HG02840 (cell line): ENCODE results near the gene RNF39.

Experiments used
- ATAC-seq: cut with Tn5 transposase; IDR thresholded peaks from one replicate; pipeline ENCODE4 v1.9.1; 2021; ENCODE audit warnings: mild to moderate bottlenecking, moderate library complexity, moderate number of reproducible peaks; ENCODE audit not compliant: unreplicated experiment, low FRiP score

Gene RNF39

DNA sequence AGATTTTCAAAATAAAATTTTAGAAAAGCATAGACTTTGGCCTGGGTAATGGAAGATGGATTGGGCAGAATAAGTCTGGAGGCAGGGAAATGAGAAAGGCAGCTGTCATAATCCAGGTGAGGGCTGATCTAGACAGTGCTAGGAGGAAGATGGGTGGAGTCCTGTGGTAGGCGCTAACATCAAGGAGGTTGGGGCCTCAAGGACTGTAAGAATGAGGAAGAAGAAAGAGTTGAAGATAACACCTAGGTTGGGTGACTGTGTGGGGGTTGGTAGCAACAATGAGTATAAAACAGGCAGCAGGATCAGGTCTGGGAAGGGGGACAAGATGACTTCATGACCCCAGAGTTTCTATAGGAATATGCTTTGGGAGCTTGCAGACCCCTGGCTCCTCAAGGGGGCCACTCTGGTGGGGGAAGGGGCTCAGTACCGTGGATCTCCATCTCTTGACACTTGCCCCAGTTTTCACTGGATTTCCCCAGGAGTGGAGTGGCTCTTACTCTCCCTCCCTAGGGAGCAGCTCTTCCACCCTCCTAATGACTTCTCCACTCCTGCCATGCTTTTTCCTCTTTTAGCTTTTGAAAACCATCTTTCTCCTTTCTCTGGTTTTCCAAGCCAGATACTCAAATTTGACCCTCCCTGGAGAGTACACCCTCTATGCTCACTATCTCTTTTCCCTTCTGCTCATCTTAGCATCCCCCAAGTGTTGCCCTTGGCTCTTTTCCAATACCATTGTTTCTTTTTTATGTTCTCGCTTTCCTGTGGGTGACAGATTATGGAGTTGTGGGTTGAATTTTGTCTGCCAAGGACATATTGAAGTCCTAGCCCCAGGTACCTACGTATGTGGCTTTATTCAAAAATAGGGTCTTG lies 22.6 kb upstream of the RNF39 start:
- no peak for ATAC-seq

DNA sequence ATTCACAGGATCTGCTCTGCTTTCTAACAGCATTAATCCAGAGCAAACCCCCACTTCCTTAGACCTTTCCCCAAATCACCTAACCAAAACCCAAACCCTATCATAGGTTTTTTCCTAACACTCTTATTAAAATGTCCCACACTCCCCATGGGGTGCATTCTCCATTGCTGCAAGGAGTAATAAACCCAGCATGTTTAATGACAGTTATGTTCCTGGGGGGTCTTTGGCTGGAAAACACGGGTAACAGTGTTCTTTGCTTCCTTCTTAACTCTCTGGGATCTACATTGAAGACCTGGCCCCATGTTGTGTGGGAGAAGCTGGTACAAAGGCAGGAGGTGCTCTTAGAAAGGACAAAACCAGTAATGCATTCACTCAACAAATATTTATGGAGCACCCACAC lies 21.3 kb upstream of the RNF39 start:
- no peak for ATAC-seq

DNA sequence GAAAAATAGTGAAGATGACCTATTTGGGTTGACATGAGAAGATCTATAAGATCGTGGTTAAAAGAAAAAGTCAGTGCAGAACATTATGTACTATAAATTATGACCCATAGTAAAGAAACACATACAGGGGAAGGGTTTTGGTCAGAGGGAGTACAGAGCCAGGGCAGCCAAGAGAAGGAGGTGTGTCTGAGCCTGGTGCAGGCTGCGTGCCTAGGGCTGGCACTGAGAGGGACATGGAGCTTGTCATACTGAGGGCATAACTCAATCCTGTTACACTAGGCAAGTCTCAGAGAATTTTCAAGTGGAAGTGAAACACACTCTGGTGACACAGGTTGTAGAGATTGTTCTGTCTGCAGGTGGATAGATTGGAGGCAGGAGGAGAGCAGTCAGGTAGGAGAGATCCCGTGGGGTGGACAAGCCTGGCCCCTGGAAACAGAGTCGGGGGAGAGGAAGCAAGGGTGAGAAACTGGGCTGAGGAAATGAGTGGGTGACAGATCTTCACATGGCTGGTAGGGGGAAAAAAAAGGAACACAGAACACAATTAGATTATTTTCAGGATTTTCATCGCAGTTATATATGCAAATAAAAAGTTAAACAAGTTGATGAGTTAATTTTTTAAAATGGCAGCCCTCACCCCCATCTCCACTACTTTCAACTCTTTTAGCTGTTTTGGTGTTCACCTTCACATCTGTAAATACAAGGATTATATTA lies 18.5 kb upstream of the RNF39 start:
- ATAC-seq: no peak

DNA sequence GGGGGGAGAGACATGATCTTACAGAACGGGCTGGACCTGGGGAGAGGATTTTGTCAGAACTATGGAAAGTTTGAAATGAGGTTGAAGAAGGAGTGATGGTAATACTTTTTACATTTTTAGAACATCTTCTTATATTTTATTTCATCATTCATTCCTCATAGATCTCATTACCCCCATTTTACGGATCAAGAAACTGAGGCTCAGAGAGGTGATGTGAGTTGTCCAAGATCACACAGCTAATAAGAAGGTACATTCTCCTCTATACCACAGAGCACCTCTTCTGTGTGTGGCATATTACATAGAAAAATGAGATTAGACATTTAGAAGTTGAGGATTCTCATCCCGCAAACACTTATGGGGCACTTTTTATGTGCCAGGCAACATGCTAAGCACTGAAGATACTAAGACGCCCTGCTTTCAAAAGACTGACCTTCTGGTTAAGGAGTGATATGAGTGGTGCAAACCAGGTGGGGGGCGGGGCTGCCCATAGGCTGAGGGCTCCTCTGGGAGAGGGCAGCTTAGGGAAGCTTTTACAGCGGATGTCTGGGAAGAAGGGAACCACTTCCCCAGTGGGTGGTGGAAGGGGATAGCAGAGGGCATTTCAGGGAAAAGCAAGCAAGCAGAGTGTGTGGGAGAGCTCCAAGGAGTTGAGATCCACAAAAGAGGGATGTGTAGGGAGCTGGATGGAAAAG lies 17.4 kb upstream of the RNF39 start:
- ATAC-seq: no peak

DNA sequence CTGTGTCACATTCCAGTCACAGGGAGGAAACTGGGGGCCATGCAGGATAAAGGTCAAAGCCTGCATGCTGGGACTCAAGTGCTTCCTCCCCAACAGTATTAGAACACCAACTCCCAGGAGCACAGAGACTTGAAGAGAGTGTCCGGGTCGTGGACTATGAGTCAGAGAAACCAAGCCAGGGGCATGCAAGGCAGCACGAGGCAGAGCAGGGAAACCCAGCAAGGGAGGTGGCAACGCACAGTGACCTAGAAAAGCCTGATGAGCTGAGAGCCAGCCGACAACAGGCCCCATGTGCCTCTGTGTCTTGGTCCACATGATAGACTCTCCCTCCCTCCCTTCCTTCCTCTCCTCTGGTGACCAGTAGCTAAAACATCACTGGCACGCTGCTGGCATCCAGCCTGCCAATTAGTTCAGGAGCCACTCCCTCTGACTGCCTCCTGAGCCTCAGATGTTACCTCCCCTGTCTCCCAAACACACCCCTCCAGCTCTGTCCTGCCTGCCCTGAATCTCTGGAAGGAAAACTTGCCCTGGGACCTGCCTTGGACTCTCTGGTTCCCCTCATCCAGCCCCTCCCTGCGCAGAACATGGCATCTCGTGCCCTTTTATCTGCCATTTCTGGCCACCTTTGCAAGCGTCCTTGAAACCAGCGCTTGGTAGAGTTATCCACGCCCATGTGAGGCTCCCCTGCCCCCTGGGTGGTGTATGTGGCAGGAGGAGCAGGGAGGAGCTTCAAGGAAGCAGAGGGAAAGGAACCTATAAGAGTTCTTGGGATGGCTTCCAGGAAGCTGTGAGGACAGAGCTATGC lies 16.2 kb upstream of the RNF39 start:
- no peak for ATAC-seq

DNA sequence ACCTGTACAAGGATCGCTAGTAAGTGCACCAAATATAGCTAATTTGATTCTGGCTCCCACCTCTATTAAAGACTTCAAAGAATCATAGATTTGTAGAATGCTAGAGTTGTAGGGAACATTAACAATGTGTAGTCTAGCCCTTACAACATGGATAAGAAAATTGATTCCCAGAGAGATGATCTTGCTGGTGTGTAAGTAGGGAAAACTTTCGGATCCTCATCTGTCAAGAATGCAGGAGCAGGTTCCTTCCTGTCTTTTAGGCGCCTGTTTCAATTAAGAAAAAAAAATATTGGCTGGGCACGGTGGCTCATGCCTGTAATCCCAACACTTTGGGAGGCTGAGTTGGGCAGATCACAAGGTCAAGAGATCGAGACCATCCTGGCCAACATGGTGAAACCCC lies 12.3 kb upstream of the RNF39 start:
- no peak for ATAC-seq

DNA sequence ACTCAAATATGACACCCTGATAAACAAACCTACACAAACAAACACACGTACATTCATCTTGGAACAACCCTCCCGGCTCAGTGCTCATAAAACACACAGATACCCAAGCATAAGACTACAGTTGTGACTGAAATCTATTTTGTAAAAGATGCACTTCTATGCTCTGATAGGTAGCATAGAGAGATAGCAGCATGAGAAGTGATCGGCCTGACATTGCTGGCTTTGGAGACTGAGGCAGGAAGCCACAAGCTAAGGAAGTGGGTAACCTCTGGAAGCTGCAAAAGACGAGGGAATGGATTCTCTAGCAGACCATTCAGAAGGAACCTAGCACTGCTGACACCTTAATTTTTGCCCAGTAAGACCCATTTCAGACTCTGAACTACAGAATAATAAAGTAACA lies 1.6 kb upstream of the RNF39 start:
- ATAC-seq: no peak

DNA sequence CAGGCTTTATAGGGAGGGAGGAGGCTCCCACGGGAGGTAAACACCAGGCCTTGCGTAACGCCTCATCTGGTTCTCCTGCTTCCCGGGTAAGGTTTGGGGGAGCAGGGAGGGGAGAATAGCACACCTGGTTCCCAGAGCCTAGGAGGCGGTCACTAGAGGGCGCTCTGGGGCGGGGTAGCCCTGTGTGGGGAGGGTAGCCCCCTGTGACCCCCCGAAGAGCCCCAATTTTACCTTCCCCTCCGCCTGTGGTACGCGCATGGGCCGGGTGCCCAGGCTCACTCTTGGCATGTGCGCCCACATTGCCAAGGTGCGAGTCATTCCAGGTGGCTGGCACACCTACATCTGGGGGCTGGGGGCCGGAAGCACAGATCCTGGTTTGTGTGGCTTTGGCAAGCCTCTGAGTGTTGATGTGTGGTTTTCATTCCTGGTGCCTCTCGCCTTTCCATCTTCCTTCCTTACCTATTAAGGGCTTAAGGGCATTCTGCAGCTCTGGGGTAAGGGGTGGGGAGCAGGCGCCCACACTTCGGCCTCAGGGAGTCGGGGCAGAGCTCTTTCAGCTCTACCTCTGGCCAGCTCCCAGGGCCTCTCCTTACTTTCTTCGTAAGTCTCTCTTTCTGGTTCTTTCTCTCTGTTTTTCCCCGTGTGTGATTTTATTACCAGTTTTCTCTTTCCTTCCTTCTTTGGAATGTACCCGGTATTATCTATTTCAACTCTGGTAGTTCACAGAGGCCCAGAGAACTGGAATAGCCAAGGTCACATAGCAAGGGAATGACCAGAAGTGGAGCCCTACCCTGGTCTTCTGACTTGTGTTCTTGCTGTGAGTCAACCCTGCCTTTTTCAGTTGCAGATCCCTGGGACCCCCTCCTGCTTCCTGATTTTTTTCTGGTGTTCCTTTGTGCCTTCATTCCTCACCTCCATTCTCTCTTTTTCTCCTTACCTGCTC lies 492 bp upstream of the RNF39 start:
- no peak for ATAC-seq

DNA sequence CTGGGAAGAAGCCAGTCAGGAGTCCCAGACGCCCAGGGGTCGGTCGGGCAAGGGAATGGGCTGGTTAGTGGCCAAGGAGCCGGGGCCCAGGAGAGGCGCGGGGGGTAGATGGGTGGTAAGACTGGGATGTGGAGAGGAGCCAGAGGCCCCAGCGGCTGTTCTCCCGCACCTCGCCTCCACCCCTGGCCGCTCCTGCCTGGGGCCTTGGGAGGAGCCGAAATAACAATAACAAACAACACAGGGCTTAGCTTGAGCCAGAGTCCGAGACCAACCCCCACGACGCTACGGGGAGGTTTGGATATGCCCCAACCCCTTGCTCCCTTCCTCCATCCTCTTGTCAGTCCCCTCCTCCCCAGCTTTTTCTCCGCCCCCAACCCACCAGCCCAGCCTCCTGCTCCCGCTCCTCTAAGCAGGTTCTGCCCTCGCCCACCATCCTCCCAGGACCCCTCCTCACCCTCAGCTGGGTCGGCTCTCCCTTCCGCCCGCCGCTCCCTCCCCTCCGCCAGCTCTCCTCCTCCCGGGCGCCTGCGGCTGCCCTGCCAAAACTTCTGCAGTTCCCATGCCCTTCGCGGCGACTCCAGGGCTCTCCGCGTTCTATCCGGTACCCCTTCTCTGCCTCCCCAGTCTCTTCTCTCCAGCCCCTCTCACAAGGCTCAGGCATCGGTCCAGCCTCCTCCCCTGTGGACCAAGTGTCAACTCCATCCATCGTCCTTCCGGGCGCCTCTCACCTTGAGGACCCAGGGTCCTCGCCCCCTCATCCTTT lies 1.1 kb downstream of the RNF39 start:
- ATAC-seq: no peak

DNA sequence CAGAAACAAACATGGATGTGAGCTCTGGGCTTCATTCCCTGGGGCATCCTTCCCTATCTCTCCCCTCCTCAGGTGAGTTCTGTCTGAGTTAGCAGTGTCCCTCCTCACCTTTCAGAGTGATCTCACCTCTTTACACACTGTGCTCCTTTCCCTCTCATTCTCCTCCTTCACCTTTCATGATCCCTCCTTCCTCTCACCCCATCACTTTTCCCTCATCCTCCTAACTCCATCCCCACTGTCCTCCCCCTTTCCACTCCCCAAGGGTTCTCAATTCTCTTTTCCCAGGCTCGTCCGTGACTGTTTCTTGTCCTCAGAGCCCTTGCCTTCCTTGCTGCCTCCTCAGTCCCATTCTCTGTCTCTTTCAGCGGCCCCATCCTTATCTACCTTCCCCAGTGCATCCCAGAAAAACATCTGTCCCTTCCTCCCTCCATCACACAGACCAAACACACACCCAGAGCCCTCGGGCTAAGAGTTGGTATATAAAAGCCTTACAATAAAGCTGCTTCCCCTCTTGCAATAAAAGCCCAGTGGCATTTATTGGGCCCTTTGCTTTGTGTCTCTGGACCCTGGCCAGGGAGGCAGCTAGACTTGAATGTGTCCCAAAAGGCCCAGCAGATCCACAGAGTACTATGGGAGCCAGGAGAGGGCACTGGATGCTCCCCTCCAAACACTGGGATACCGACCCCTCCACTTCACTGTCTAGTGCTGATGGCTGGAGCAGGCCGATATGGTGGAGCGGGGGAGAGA lies 1.9 kb downstream of the RNF39 start:
- no peak for ATAC-seq

DNA sequence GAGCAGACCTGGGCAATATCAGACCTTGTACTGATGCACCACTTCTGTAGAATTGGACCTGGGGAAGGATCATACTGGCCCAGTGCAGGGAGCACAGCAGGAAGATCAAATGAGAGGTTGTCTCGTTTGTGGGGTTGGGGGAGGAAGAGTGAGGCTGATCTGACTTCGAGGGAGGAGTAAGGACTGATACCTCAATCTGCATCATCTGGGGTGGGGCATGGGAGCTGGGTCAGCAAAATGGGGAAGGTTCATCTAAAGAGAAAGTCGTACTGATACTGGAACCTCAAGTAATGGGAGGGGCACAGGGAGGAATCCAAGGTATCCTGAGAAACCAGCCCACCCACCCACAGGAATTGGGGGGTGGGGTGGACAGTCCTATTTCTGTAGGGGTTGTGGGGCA lies 3.7 kb downstream of the RNF39 start:
- no peak for ATAC-seq

DNA sequence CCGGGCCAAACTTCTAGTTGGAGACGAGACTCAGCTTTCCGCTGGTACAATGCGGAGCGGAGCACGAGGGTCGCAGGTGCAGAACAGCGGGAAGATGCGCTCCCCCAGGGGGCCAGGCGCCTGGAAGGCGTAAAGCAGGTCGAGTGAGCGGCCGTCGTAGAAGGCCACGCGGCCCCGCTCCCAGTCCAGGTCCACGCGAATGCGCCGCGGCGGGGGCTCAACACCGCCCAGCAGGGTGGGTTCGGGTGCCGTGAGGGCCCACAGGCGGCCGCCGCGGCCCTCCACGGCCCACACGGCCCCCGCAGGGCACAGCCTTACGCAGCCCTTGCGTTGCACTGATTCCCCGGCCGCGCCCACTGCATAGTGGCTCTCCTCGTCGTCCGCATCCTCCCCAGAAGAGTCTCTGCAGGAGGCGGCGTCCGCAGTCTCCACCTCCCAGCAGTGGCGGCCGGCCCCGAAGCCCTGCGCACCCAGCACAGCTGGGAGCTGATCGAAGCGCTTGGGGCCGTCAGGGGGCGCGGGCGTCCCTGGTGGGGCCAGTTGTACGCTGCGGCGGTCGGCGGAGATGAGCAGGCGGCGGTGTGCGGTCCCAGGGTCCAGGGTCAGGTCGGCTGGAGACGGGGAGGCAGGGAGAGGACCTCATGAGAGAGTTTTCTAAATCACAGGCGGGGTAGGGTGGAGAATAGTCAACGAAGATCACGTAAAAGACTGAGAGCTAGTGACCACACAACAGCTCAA lies 4.3 kb downstream of the RNF39 start:
- ATAC-seq: no peak

DNA sequence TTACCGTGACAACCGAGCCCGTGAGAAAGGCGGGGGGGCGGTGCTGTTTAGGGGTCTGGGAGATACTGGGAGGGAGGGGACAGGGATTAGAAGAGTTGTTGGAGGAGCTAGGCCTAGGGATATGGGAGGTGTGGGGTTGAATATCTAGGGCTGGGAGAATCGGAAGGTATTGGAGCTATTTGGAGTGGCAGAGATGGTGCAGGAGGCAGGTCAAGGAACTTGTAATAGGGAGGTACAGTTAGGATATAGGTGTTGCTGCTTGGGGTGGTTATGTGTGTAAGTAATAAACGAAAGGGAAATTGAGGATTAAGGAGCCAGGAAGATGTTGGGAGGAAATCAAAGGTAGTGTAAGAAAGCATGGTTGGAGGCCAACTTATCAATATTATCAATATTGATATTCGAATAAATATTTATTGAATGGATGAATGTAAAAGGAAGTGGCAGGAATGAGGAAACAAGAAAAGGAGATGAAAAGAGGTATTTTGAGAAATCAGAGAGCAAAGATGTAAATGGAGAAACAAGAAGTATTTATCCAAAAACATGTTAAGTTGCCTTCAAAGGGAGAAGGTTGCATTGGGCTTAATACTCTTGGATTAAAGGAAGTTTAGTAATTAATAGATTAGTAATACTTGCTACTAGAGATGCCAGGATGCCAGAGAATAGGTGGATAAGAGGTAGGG lies 8.0 kb downstream of the RNF39 start:
- no peak for ATAC-seq

DNA sequence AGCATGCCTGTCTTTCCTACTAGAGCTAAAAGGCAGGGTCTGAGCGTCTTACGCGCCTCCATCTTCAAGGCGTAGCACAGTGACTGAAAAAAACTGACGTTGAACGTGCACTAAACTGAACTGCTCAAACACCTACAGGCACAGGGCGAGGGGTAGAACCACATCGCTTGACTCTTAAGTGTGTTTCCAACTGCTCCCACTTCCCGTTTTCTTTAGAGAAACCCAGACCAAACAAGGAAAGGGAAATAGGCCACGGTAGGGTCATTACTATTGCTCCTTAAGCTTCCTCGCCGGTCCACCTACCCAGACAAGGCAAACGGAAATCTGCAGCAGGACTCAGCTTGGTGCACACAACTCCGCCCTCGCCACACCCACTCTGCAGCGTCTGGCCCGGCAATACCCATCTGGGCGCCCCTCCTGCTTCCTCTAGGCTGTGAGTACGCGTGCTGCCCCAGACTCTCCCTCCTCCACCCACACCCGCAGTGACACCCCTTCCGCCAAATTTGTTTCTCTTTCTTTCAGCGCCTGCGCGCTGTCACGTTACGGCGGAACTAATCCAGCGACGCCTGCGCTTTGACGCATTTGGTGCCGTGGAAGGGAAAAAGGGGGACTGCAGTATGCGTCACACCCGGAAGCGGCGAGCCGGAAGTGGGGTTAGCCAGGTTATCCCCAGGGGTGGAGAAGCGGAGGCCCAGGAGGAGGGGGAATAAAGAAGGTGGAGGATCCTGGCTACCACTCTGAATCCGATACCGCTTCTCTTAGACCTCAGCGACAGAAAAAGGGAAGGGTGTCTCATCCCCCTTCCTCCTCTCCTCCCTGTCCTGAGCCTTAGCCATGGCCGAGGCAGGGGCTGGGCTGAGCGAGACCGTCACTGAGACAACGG lies 8.8 kb downstream of the RNF39 start, which contains the start of gene PPP1R11:
TSS of gene PPP1R11 (plus strand) at position 622 of the 883 bp plus-strand sequence. CDS start at position 835, 213 bp downstream.
- peak; percentile 96 for ATAC-seq

DNA sequence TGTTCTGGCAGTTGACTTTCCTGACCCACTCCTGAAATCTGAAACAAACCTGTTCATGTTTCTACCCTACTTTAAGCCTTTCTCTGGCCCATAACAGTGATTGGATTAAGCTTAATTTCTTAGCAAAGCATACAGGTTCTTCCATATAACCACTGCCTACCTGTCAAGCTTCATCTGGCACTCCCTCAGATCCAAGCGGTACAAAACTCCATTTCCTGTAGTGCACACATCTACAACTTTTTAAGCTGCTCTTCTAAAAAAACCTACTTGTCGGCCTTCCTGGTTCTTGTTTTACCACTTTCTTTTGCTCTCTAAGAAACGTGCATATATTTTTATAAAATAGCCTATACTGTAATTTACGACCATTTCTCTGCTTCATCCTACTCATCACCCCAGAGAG lies 9.5 kb downstream of the RNF39 start:
- ATAC-seq: no peak

DNA sequence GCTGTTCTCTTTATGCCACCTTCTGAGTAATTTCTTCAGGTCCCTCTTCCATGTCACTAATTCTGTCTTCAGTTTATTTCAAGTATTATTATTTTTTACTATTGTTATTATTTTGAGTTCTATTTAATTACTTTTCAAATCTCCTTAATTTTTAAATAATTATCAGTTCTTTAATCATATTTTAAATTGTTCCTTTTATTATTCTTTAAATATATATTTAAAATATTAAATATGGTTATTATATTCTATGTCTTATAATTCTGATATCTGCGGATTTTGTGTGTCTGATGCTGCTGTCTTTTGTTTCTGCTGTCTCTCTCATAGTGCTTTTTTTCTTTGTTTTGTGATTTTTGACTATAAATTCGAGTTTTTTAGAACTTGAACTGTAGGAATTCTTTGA lies 12.3 kb downstream of the RNF39 start:
- no peak for ATAC-seq
